Transverse colon (tissue), 4 donors: ENCODE measurements around the gene KMT2A. TPM values are rescaled to one million over a fixed set of nuclear protein-coding genes. Genes with fewer than 3 reads are reported as not detected.
"Not testable (repeated sequence)": the region's sequence is repeated elsewhere in the genome, so short reads cannot be mapped to it uniquely, and the experiment has no call there.

Source experiments
- DNase-seq: peaks from one replicate; pipeline ENCODE4 v3.0.0-alpha.2; 2019
- H3K27ac ChIP-seq, 4 donors: fragments of 200-600 bp; sonication (generic); 2 replicates each; pipeline ENCODE4 v1.5.1; 2016 to 2018; ENCODE audit warnings: inconsistent platforms in 4 of 4
- H3K27me3 ChIP-seq: fragments of 200-600 bp; sonication (generic); 2 replicates; pipeline ENCODE4 v1.5.1; 2017; ENCODE audit warnings: inconsistent platforms
- H3K36me3 ChIP-seq, 4 donors: fragments of 200-600 bp; sonication (generic); 2 replicates each; pipeline ENCODE4 v1.5.1; 2017 to 2019; ENCODE audit warnings: inconsistent platforms in 4 of 4
- H3K4me1 ChIP-seq, 4 donors: fragments of 200-600 bp; sonication (generic); 2 replicates each; pipeline ENCODE4 v1.5.1; 2017 to 2020; ENCODE audit warnings: inconsistent platforms in 4 of 4
- H3K4me3 ChIP-seq, 4 donors: fragments of 200-600 bp; sonication (generic); 1 replicate in 1 of 4; 2 replicates in 3 of 4; pipeline versions ENCODE4 v1.5.1 to v1.6.1; 2017 to 2019; ENCODE audit warnings: inconsistent platforms in 4 of 4
- H3K9me3 ChIP-seq, 2 donors: fragments of 200-600 bp; sonication (generic); 2 replicates each; pipeline ENCODE4 v1.5.1; 2017 to 2019; ENCODE audit warnings: inconsistent platforms in 2 of 2
- CTCF ChIP-seq, 5 experiments: fragments of 200-600 bp in 3 of 5; fragments of 450-650 bp in 2 of 5; sonication (generic) in 3 of 5; IDR thresholded peaks; 1 replicate in 2 of 5; 2 replicates in 3 of 5; pipeline ENCODE4 v1.5.1; 2016 to 2017; ENCODE audit warnings: antibody characterized with exemption in 5 of 5, inconsistent platforms in 3 of 5, mild to moderate bottlenecking in 2 of 5, moderate library complexity in 1 of 5
- EP300 ChIP-seq: sonication (generic); formaldehyde crosslinking; IDR thresholded peaks from one replicate; pipeline ENCODE4 v1.6.1; 2017; ENCODE audit warnings: antibody characterized with exemption, low read depth
- POLR2A ChIP-seq: fragments of 450-650 bp; IDR thresholded peaks from one replicate; pipeline ENCODE4 v1.6.1; 2016; ENCODE audit warnings: antibody characterized with exemption, mild to moderate bottlenecking, moderate library complexity
- POLR2AphosphoS5 ChIP-seq, 3 donors: sonication (generic); formaldehyde crosslinking; IDR thresholded peaks; one replicate each; pipeline ENCODE4 v1.6.1; 2016; ENCODE audit warnings: antibody characterized with exemption in 3 of 3
- WGBS, 2 donors: methylation state at CpG; one replicate each; pipeline ENCODE4 v1.1.5; 2018; ENCODE audit warnings: low coverage in 1 of 2; 5-methylcytosine and 5-hydroxymethylcytosine counted together
- in situ Hi-C, 4 donors: fragments of 200-750 bp; cut with MboI; loops; one replicate each; pipeline versions ENCODE4 v1.15.0 to v1.15.1; 2017; ENCODE audit warnings: low sequenced_read_pairs in 3 of 4, low pct_ligation_motif_present in 1 of 4, low pct_unique_long_range_greater_than_20kb in 1 of 4
- intact Hi-C: fragments of 100-400 bp; cut with DNase I; formaldehyde crosslinking; loops from one replicate; pipeline ENCODE4 v1.15.1; 2023; ENCODE audit warnings: low total_unique reads
- total RNA-seq, 4 donors: library from RNA; depleted of rRNA; stranded (reverse); fragments of >200 nt; gene quantifications; one replicate each; pipeline ENCODE4 v1.1.0, GENCODE V29; 2016

KMT2A gene
- total RNA-seq, 4 donors from 2014 or later: 51.1 to 120 (median 75.5) TPM

- no peaks in the 10 kb centered on the region for H3K9me3 ChIP-seq
- TF ChIP-seq CTCF (IDR thresholded peaks at IDR 0.05) (no peak), POLR2A (no peak), POLR2AphosphoS5 (IDR thresholded peaks at IDR 0.05) (no peak), EP300 (no peak)
- in situ Hi-C loops (no loop called here), intact Hi-C loops (no loop called here)
- no peak overlapping the region for H3K27ac ChIP-seq
- no peaks in the 10 kb centered on the region for H3K36me3 ChIP-seq
- H3K4me1 ChIP-seq: peaks cover 15 to 40% (median 22%) of the 10 kb centered on the region in 4 donors
- no peak overlapping the region for H3K4me3 ChIP-seq
- H3K27me3 ChIP-seq: no peaks in the 10 kb centered on the region
- no peak for DNase-seq
These were observed 12.0 kb downstream of the KMT2A start for GRCh38 chr11:118448294-118448693.

GRCh38 chr11:118449316-118449918 lies 13.1 kb downstream of the KMT2A start:
- in situ Hi-C loops (no loop called here), intact Hi-C loops (no loop called here)

GRCh38 chr11:118450451-118450850 lies 14.2 kb downstream of the KMT2A start:
- peaks cover 7 to 19% (median 8%) of the 10 kb centered on the region in 4 donors for H3K4me1 ChIP-seq
- H3K36me3 ChIP-seq: no peaks in the 10 kb centered on the region
- no peak overlapping the region for H3K27ac ChIP-seq
- intact Hi-C loops (no loop called here), in situ Hi-C loops (no loop called here)
- no peak for DNase-seq
- no peak for TF ChIP-seq EP300
- TF ChIP-seq POLR2AphosphoS5 (IDR thresholded peaks at IDR 0.05): no peak
- TF ChIP-seq CTCF (IDR thresholded peaks at IDR 0.05): no peak
- TF ChIP-seq POLR2A: no peak
- no peak overlapping the region for H3K4me3 ChIP-seq
- 92% methylated on average over 1 of the region's 1 CpG; no CpG with 5 or more reads in 1 of the 2 donors for WGBS, 2 donors
- no peaks in the 10 kb centered on the region for H3K27me3 ChIP-seq
- H3K9me3 ChIP-seq: no peaks in the 10 kb centered on the region

More at GRCh38 chr11:118449316-118449918, 13.1 kb downstream of the KMT2A start:
- no peak for TF ChIP-seq POLR2AphosphoS5 (IDR thresholded peaks at IDR 0.05)
- no peak for TF ChIP-seq CTCF (IDR thresholded peaks at IDR 0.05)
- TF ChIP-seq EP300: no peak
- no peak for TF ChIP-seq POLR2A
- Histone ChIP-seq H3K27me3 (no peaks in the 10 kb centered on the region), H3K27ac (no peak overlapping the region), H3K4me3 (no peak overlapping the region), H3K4me1 (peaks cover 8 to 29% (median 11%) of the 10 kb centered on the region in 4 donors), H3K9me3 (no peaks in the 10 kb centered on the region), H3K36me3 (no peaks in the 10 kb centered on the region)
- 95 to 97% methylated on average over 4 of the region's 4 CpGs for WGBS, 2 donors
- no peak for DNase-seq

- Histone ChIP-seq H3K27ac (no peak overlapping the region), H3K4me1 (no peaks in the 10 kb centered on the region), H3K36me3 (peaks cover 0 to 4% (median 0%) of the 10 kb centered on the region in 4 donors), H3K9me3 (no peaks in the 10 kb centered on the region), H3K27me3 (no peaks in the 10 kb centered on the region), H3K4me3 (no peak overlapping the region)
- no peak for TF ChIP-seq POLR2A
- TF ChIP-seq POLR2AphosphoS5 (IDR thresholded peaks at IDR 0.05): no peak
- TF ChIP-seq CTCF (IDR thresholded peaks at IDR 0.05): no peak
- TF ChIP-seq EP300: no peak
- DNase-seq: no peak
- WGBS, 2 donors: 89 to 91% methylated on average over 1 to 2 of the region's 2 CpGs
- intact Hi-C loops: no loop called here
- in situ Hi-C loops: no loop called here
These were observed 25.9 kb downstream of the KMT2A start for GRCh38 chr11:118462178-118462577.

DNA sequence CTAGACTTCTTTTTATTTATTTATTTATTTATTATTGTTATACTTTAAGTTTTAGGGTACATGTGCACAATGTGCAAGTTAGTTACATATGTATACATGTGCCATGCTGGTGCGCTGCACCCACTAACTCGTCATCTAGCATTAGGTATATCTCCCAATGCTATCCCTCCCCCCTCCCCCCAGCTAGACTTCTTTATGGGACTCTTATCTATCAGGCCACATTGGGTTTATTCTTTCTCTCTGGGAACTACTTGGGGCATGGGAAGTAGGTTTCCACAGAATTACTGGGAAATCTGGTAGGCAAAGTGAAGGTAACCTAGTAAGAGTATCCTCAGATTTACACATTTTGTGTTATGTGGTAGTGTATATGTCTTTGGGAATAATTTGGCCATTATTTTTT lies 32.7 kb downstream of the KMT2A start:
- WGBS, 2 donors: 86 to 95% methylated on average over 2 of the region's 2 CpGs
- in situ Hi-C loops, H3K4me3 ChIP-seq, intact Hi-C loops, H3K4me1 ChIP-seq, H3K27ac ChIP-seq, H3K9me3 ChIP-seq, DNase-seq, H3K27me3 ChIP-seq: not testable (repeated sequence)
- H3K36me3 ChIP-seq: peaks cover 0 to 27% (median 5%) of the 10 kb centered on the region in 4 donors
